GM18873 (cell line): ENCODE results near the gene FAM237B.

ENCODE experiments used
- ATAC-seq: cut with Tn5 transposase; IDR thresholded peaks from one replicate; pipeline ENCODE4 v1.9.1; 2021; ENCODE audit warnings: mild to moderate bottlenecking, moderate library complexity, moderate number of reproducible peaks; ENCODE audit not compliant: unreplicated experiment, low FRiP score

FAM237B gene

DNA sequence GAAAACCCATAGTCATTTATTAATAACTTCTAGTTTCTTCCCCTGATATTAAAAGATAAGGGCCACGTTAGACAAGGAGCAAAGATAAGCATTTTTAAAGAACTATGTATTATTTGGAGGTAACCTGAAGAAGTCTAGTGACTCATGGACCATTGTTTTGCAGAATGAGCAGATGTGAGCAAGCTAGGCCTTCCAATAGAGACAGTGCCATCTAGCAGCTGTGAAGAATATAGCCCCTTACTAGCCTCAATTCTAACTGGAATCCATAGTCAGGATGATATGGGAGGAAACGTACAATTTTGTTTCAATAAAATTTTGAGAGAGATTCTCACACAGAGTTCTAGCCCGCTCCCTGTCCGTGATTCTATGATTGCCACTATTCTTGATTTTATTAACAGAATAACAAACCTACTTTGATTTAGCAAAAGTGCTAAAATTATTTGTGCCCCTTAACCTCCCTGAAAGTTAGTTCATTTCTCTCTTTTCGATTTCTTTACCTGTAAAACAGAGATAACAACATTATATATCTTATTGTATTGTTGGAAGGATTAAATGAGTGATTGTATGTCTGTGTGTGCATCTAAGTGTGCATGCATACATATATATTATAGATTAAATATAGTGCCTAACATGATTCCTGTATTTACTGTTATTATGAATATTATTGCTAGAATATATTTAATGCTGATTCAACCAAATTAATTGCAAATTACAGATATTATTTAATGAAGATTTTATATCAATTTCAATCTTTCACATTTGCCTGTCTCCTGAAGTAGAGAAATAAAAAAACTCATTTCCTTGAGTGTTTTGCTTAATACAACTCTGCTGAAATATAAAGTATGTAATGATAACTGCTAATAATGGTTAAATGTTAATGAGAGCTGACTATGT, 22.7 kb downstream of the FAM237B start:
- ATAC-seq: no peak

DNA sequence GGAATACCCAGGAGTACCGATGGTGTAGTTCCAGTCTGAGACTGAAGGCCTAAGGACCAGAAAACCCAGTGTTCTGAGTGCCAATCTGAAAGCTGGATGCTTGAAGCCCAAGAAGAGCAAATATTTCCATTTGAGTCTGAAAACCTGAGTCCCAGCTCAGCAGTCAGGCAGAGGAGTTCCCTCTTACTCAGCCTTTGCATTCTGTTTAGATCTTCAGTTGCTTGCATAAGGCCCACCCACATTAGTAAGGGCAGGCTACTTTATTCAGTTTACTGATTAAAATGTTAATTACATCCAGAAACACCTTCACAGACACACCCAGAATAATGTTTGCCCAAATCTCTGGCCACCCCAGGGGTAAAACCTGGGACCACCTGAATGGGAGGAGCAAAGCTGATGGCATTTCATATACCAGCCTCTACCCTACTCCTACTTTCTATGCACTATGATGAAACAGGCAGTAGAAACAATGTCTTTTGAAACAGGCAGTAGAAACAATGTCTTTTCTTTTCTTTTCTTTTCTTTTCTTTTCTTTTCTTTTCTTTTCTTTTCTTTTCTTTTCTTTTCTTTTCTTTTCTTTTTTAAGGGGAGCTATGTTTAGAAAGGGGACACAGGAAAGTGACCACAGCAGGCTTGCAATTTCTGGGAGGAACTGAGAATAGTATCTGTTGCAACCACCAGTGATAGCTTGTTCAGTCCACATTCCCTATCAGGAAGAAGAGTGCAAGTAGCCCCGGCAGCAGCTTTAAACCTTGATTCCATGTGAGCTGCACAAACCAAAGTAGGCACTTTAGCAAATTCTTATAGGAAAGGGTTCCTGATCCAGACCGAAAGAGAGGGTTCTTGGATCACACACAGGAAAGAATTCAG, 30.6 kb downstream of the FAM237B start:
- ATAC-seq: no peak

DNA sequence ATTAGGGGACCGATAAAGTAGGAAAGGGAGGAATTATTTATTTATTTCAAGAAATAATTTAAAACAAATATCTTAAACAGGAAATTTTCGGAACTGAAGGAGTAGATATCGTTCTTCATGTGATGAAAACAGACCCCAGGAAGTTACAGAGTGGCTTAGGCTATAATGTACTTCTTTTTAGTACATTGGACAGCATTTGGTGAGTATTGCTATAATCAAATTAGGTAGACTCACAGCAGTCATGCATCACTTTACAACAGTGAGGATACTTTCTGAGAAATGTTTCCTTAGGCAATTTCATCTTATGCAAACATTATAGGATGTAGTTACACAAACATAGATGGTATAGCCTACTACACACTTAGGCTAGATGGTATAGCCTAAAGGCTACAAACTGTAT, 33.0 kb downstream of the FAM237B start:
- ATAC-seq: no peak

DNA sequence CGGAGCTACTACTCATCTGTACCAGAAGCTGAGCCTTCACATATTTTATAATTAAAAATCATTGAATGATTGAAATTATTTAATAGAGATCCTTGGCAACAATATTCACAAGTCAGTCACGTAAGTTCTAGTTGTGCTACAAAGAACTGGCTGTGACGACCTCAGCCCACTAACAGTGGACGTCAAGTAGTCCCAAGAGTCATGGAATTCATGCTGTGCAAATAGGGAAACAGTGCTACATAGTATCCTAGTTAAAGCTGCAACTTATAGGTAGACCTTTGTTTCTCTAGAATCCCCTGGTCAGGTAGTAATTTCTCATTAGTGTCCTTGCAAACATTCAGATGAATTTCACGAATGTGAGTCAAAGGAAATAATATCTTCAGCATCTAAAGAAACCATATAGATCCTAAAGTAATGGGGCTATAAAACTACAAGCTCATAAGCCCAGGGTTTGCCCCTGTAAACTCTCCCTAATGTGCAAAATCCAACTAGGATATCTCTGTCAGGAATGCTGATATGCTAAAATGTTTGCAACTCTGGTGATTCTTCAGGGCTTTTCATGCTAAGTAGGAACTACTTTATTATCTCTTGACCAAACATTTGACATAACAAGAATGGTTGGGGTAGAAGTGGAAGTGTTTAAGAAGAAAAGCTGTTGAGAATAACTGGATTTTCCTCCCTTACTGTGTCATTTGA, 44.9 kb downstream of the FAM237B start:
- ATAC-seq: no peak

DNA sequence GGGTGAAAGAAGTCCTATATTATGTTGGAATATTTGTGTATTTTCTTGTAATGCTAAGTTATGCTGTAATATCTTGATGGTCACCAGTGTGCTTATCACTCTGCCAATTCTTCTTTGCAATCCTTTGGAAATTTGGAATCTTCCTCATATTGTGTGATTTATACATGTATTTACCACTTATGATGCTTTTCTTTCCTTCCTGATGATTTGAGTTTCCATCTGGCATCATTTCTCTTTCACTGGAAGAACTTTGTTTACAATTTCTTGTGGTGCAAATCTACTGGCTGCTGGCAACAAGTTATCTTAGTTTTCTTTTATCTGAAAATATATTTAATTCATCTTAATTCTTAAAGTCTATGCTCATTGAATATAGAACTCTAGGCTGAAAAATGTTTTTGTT, 46.9 kb downstream of the FAM237B start:
- ATAC-seq: no peak

DNA sequence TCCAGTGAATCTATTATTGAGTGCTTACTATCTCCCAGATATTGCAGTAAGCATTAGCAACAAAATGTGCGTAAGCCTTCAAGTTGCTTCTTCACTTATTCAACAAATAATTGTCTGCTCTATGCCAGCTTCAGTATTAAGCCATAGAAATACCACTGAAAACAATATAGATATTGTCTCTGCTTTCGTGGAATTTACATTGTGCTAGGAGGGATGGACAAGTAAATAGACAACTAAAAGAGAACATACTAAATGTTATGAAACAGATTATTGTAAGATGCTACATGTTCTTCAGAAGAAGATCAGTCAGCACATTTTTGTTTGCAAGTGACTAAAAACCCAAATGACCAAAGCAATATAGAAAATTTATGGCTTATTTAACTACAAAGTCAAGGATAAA, 48.9 kb downstream of the FAM237B start:
- ATAC-seq: no peak

DNA sequence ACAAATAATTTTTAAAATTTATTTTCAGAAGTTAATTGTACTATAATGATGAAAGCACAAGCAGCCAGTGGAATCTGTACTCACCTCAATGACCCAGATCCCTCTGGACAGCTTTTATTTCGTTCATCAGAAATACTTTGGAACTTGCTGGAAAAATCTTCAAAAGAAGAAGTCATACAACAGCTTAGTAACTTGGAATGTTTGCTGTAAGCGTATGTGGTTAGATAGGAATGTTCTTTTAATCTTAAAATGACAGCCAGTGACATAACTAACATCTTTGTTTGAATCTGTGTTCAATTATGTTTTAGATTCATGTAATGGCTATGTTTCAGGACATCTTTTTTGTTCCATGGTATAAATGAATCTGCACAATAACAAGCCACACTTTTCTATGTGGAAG, 49.4 kb downstream of the FAM237B start:
- ATAC-seq: no peak

DNA sequence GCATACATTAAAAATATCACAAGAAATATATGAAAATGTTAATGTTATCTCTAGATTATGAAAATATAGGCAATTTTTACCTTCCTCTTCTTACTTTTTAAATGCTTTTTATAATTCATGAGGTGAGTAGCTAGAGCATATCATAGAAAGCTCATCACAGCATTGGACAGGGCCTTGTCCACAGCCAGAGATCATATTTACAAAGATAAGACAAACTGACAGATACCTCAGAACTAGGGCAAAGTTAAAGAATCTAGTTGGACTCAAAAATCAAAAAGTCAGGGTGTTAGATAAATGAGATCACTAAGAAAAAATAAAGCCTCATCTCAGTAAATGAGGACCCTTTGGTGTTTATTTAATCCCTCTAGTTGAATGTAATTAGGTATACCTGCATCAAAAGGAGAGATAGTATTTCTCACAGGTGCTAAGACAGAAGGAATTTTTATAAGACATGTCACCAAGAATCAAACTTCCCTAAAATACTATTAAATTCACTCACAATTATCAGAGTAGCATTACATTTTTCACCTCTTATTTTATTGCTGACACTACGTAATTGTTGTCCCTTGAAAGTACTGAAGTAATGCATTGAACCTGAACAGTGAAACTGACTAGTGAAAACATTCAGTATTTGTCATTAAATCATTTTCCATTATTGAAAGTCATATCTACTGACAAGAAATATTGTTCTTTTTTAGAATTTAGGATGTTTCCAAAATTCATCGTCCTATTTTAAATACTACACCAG, 50.5 kb downstream of the FAM237B start:
- no peak for ATAC-seq

DNA sequence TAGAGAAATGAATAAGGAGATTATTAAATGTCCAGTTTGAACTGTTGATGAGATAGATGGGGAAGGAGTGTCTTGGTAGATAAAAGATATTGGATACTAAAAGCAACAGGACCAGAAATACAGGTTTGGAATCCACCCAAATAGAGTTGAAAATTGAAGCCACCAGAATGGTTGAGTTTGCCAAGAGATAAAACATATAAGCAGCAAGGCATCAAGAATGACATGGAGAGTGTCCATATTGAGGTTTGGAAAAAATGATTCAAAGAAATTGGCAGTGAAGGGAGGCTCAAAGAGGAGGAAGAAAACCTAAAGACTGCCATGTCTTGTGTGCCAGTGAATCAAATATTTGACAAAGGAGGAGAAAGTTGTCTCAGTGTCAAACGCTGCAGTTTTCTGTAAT, 51.9 kb downstream of the FAM237B start:
- no peak for ATAC-seq

DNA sequence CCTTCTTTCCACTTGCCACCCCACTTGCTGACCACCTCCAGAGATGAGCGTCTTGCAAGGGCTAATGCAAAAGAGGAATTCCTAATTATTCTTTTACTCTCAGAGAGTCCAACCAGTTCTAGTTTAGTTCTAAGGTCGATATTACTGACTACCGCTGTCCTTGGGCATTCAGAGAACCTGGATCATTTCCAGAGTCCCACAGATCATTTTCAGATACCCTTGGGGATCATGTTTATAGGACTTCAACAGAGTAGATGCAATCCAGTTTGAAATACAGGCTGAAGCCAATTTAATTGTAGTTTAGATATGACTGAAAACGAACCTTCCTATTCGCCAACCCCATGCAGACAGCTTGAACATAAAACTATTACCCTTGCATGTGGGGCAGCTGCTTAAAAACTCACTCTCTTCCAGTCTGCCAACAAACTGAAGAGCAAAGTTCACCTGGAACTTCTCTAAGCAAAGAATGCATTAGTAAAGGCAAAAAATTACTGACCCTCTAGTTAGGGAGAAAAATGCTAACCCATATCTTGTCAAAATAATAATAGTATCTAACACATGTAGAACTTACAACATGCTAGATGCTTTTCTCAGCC, 53.7 kb downstream of the FAM237B start:
- ATAC-seq: no peak

DNA sequence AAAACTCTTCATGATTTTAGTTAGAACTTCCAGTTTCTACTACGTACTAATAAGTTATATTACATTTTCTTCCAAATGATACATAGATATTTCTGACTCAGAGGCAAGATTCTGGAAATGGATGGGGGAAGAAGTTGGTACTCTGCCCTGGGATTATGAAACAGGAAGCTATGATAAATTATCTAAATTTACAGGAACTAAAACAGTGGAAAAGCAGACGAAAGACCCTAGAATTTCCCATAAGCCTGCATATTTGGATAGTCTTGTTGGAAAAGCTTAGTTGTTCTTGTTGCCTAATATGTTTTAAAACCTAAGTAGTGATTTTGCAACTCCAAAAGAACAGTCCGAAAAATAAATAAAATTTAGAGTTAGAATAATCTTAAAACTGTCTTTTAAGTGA, 54.3 kb downstream of the FAM237B start:
- no peak for ATAC-seq
